ENCODE data around the gene HTR3B.

GRCh38 chr11:113906038-113906437 lies 1.4 kb downstream of the HTR3B start:
- peak in 1 of 7 experiments; percentile 17 for TF ChIP-seq CTCF (IDR thresholded peaks at IDR 0.05)
- no peak for TF ChIP-seq POLR2AphosphoS5 (IDR thresholded peaks at IDR 0.05)
